Esophagus muscularis mucosa (tissue), 4 donors: ENCODE data around the gene ATP1B1. TPM values are rescaled to one million over a fixed set of nuclear protein-coding genes. Genes with fewer than 3 reads are reported as not detected.

Experiments used
- DNase-seq: peaks from one replicate; pipeline ENCODE4 v3.0.0-alpha.2; 2017; ENCODE audit errors: extremely low spot score
- H3K27ac ChIP-seq, 4 donors: fragments of 200-600 bp; sonication (generic); replicated peaks in 1 of 4; 1 replicate in 3 of 4; 2 replicates in 1 of 4; pipeline ENCODE4 v1.5.1; 2016 to 2019; ENCODE audit warnings: mild to moderate bottlenecking in 1 of 4
- H3K27me3 ChIP-seq, 4 donors: fragments of 200-600 bp; sonication (generic); one replicate each; pipeline versions ENCODE4 v1.5.1 to v1.6.0; 2016 to 2019
- H3K36me3 ChIP-seq, 4 donors: fragments of 200-600 bp; sonication (generic); one replicate each; pipeline ENCODE4 v1.5.1; 2016 to 2019
- H3K4me1 ChIP-seq, 4 donors: fragments of 200-600 bp; sonication (generic); one replicate each; pipeline ENCODE4 v1.5.1; 2016 to 2019
- H3K4me3 ChIP-seq, 4 donors: fragments of 200-600 bp; sonication (generic); 1 replicate in 2 of 4; 2 replicates in 2 of 4; pipeline ENCODE4 v1.5.1; 2016 to 2019; ENCODE audit warnings: mild to moderate bottlenecking in 4 of 4, moderate library complexity in 1 of 4
- H3K9me3 ChIP-seq, 4 donors: fragments of 200-600 bp; sonication (generic); 1 replicate in 3 of 4; 2 replicates in 1 of 4; pipeline ENCODE4 v1.5.1; 2016 to 2019
- EP300 ChIP-seq: sonication (generic); formaldehyde crosslinking; IDR thresholded peaks from one replicate; pipeline ENCODE4 v1.6.1; 2017; ENCODE audit warnings: antibody characterized with exemption
- POLR2A ChIP-seq: fragments of 450-650 bp; IDR thresholded peaks from one replicate; pipeline ENCODE4 v1.6.1; 2017; ENCODE audit warnings: antibody characterized with exemption, moderate library complexity, mild to moderate bottlenecking, low read depth
- POLR2AphosphoS5 ChIP-seq, 2 donors: sonication (generic); formaldehyde crosslinking; IDR thresholded peaks; one replicate each; pipeline ENCODE4 v1.6.1; 2017; ENCODE audit warnings: antibody characterized with exemption in 2 of 2
- WGBS: methylation state at CpG from one replicate; pipeline ENCODE4 v1.1.5; 2018; 5-methylcytosine and 5-hydroxymethylcytosine counted together
- intact Hi-C: fragments of 100-400 bp; cut with DNase I; formaldehyde crosslinking; loops from one replicate; pipeline ENCODE4 v1.15.1; 2023
- total RNA-seq, 4 donors: library from RNA; depleted of rRNA; stranded (reverse); fragments of >200 nt; gene quantifications; one replicate each; pipeline versions ENCODE4 v1.1.0 to v1.2.1, GENCODE V29; 2016
- TF ChIP-seq, protein P1 (sequence below), 3 experiments: fragments of 200-600 bp in 2 of 3; fragments of 450-650 bp in 1 of 3; sonication (generic) in 2 of 3; IDR thresholded peaks; one replicate each; pipeline ENCODE4 v1.5.1; 2017 to 2019; ENCODE audit warnings: antibody characterized with exemption in 3 of 3, mild to moderate bottlenecking in 2 of 3, moderate library complexity in 1 of 3

ATP1B1 gene
- total RNA-seq, 4 donors from 2014 or later, result 69.4 to 88.6 (median 78.3) TPM

DNA sequence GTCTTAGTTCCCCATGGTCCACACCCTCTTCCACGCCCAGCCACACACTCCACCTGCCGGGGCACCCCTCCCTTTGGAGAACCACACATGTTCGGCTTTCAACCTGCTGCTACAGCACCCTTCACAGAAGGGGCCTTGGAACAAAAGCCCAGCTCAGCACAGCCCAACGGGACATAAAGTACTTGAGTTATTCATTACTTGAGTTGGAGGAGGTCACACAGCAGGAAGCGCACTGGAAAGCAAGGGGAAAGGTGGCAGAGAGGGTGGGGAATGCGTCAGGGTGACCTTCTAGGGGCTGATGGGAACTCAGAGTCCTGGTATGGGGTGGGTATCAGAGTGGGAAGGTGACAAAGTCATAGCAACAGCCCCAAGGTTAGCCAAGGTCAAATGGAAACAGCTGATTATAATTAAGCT lies 3.0 kb upstream of the ATP1B1 start:
- no peak for DNase-seq
- H3K4me3 ChIP-seq, result no peak overlapping the region
- H3K4me1 ChIP-seq, result peaks cover 24 to 42% (median 40%) of the 10 kb centered on the region in 4 donors
- H3K9me3 ChIP-seq, result no peaks in the 10 kb centered on the region
- intact Hi-C loops, result loop anchor here (5.0 to 10.0 kb wide), 4 partner anchors 381 to 759 kb away; partner anchors contain the start of gene SLC19A2
- WGBS, result 77% methylated on average over 6 of the region's 6 CpGs
- H3K27ac ChIP-seq, result peak overlapping the region; percentile 60 to 74 (median 68)
- H3K27me3 ChIP-seq, result no peaks in the 10 kb centered on the region
- TF ChIP-seq EP300 (no peak), POLR2AphosphoS5 (IDR thresholded peaks at IDR 0.05) (no peak), POLR2A (no peak)
- TF ChIP-seq, protein P1, sequence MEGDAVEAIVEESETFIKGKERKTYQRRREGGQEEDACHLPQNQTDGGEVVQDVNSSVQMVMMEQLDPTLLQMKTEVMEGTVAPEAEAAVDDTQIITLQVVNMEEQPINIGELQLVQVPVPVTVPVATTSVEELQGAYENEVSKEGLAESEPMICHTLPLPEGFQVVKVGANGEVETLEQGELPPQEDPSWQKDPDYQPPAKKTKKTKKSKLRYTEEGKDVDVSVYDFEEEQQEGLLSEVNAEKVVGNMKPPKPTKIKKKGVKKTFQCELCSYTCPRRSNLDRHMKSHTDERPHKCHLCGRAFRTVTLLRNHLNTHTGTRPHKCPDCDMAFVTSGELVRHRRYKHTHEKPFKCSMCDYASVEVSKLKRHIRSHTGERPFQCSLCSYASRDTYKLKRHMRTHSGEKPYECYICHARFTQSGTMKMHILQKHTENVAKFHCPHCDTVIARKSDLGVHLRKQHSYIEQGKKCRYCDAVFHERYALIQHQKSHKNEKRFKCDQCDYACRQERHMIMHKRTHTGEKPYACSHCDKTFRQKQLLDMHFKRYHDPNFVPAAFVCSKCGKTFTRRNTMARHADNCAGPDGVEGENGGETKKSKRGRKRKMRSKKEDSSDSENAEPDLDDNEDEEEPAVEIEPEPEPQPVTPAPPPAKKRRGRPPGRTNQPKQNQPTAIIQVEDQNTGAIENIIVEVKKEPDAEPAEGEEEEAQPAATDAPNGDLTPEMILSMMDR (IDR thresholded peaks at IDR 0.05), result no peak
- H3K36me3 ChIP-seq, result no peaks in the 10 kb centered on the region

DNA sequence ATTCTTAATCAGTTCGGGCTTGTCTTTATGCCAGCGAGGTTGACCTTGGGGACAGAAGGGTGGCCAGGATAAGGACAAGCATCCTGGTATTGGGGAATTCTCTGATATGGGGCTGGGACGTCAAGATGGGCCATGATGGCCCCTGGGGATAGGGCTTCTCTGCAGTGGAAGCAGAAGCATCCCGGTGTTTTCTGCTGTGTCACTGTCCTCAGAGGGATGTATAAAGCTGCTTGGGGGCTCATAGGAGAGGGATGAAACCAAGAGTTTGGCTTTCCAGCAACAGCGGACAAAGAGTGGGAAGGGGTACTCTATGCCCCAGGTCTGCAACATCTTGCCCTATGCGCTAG lies 1.4 kb upstream of the ATP1B1 start:
- Histone ChIP-seq H3K4me3 (peak overlapping the region; percentile 68 to 98 (median 93)), H3K27me3 (no peaks in the 10 kb centered on the region), H3K4me1 (peaks cover 29 to 58% (median 54%) of the 10 kb centered on the region in 4 donors), H3K36me3 (no peaks in the 10 kb centered on the region), H3K27ac (peak overlapping the region; percentile 90 to 98 (median 96)), H3K9me3 (no peaks in the 10 kb centered on the region)
- 58% methylated on average over 6 of the region's 6 CpGs for WGBS
- DNase-seq, result no peak
- TF ChIP-seq POLR2AphosphoS5 (IDR thresholded peaks at IDR 0.05), result no peak
- TF ChIP-seq, protein P1 (IDR thresholded peaks at IDR 0.05), result no peak
- no peak for TF ChIP-seq EP300
- TF ChIP-seq POLR2A, result no peak
- intact Hi-C loops, result loop anchor here (5.0 to 10.0 kb wide), 4 partner anchors 380 to 760 kb away; partner anchors contain the start of gene SLC19A2

DNA sequence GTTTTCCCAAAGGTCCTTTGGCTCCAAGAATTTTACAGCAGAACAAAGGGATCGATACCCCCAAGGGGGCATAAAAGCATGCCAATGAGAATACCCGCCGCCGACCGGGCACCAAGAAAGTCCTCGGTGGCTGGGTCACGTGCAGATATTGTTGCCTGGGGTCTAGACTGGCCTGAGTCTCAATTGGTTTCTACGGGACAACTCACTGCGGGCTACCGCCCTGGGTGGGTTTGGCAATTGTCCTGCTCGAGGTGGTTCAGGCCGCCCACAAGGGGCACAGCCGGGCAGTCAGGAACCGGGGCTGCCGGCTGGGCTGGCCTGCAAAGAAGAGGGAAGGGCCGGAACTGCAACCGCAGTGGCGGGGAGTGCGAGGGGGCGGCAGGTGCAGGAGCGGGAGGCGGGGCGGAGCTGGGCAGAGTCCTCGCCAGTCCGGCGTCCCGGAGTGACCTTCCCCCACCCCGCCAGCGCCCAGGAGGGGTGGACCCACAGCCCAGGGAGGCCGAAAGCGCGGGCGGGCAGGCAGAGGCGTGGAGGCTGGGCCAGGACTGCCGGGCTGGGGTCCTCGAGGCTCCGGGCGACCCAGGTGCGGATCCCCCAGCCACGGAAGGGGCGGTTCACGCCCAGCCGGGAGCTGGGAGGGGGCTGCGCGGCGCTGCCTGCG lies 926 bp upstream of the ATP1B1 start:
- H3K36me3 ChIP-seq, result no peaks in the 10 kb centered on the region
- H3K27me3 ChIP-seq, result no peaks in the 10 kb centered on the region
- DNase-seq, result no peak
- peak overlapping the region; percentile 68 to 98 (median 93) for H3K4me3 ChIP-seq
- intact Hi-C loops, result loop anchor here (5.0 to 10.0 kb wide), 4 partner anchors 379 to 761 kb away; partner anchors contain the start of gene SLC19A2
- H3K9me3 ChIP-seq, result no peaks in the 10 kb centered on the region
- peaks cover 32 to 63% (median 59%) of the 10 kb centered on the region in 4 donors for H3K4me1 ChIP-seq
- WGBS, result 8% methylated on average over 10 of the region's 47 CpGs
- TF ChIP-seq EP300 (no peak), POLR2A (no peak), POLR2AphosphoS5 (IDR thresholded peaks at IDR 0.05) (peak in 1 of 2 donors; percentile 11)
- TF ChIP-seq, protein P1 (IDR thresholded peaks at IDR 0.05), result no peak
- peak overlapping the region; percentile 90 to 98 (median 96) for H3K27ac ChIP-seq

GRCh38 chr1:169106921-169107602 lies 572 bp downstream of the ATP1B1 start:
- no peak for DNase-seq
- intact Hi-C loops, result loop anchor here (5.0 to 10.0 kb wide), 4 partner anchors 378 to 762 kb away; partner anchors contain the start of gene SLC19A2
- H3K4me1 ChIP-seq, result peaks cover 42 to 74% (median 74%) of the 10 kb centered on the region in 4 donors
- TF ChIP-seq EP300 (no peak), POLR2AphosphoS5 (IDR thresholded peaks at IDR 0.05) (no peak), POLR2A (no peak)
- TF ChIP-seq, protein P1 (IDR thresholded peaks at IDR 0.05), result no peak
- no peaks in the 10 kb centered on the region for H3K27me3 ChIP-seq
- 3% methylated on average over 29 of the region's 41 CpGs for WGBS
- peak overlapping the region; percentile 68 to 98 (median 93) for H3K4me3 ChIP-seq
- peaks cover 2 to 9% (median 5%) of the 10 kb centered on the region in 4 donors for H3K36me3 ChIP-seq
- peak overlapping the region; percentile 90 to 98 (median 96) for H3K27ac ChIP-seq
- H3K9me3 ChIP-seq, result no peaks in the 10 kb centered on the region
